ENCODE data around the gene ACOT11. TPM values are rescaled to one million over a fixed set of nuclear protein-coding genes. Genes with fewer than 3 reads are reported as not detected.

ACOT11 gene
- total RNA-seq, 3 donors from 2014 or later, result 0.25 to 0.35 (median 0.34) TPM

DNA sequence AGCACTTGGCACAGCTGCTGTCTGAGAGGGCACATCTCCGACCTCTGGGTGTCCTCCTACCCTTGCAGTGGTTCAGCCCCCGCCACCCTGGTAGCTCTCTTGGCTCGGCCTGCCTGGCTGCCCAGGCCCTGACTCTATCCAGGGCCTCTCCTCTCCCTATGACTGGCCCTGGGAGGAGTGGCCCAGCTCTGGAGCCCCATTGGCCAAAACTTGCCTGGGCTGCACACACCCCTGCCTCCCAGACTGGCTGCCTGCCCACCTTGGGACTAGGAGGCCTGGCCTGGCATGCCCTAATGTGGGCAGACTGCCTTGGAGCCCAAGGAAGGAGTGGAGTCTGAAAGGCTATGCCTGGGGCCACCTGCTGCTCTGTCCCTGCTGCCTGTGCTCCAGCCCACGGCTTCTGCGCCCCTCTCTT is 33.6 kb downstream of the ACOT11 start:
- ATAC-seq (no peak), DNase-seq (no peak)
- Mint-ChIP-seq H3K4me1 (ENCODE audit: low read depth) (no peaks in the 10 kb centered on the region), H3K36me3 (ENCODE audit: insufficient read depth) (no peaks in the 10 kb centered on the region), H3K27me3 (ENCODE audit: low read depth) (no peaks in the 10 kb centered on the region), H3K4me3 (no peak overlapping the region), H3K9me3 (no peaks in the 10 kb centered on the region)

DNA sequence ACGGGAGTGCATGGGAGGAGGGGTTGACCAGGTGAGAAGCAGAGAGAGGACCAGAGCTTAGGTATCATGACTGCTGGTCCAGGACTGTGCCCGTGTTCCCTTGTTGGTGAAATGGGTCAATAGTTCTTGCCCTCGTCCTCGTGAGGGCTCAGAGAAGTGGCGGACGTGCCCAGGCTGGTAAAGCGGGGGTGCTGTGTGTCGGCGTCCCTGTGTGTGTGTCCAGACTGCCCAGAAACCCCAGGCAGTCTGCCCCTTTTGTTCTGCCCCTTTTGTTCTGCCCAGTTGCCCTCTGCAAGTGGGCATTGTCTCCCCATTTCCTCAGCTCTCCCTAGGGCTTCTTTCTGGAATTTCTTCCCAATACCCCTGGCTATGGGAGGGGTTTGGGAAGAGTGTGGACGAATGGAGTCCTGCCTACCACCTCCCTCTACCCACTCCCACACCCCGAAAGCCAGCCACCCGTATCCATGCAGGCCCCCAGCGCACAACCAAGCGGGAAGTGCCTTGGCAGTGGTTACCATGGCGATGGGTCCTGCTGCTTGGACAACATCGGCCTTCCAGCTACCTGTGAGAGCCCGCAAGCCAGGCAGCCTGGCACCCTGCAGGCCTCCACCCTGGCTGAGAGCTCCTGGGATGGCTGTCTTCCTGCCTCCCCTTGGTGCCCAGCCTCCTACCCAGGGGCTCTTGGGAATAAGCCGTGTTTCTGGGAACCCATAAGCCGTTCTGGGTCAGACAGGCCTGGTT is 34.7 kb downstream of the ACOT11 start:
- H3K4me1 Mint-ChIP-seq (ENCODE audit: low read depth), result no peaks in the 10 kb centered on the region
- no peaks in the 10 kb centered on the region for H3K9me3 Mint-ChIP-seq
- no peak overlapping the region for H3K4me3 Mint-ChIP-seq
- DNase-seq (no peak), ATAC-seq (no peak)
- no peaks in the 10 kb centered on the region for H3K36me3 Mint-ChIP-seq (ENCODE audit: insufficient read depth)
- H3K27me3 Mint-ChIP-seq (ENCODE audit: low read depth), result no peaks in the 10 kb centered on the region

DNA sequence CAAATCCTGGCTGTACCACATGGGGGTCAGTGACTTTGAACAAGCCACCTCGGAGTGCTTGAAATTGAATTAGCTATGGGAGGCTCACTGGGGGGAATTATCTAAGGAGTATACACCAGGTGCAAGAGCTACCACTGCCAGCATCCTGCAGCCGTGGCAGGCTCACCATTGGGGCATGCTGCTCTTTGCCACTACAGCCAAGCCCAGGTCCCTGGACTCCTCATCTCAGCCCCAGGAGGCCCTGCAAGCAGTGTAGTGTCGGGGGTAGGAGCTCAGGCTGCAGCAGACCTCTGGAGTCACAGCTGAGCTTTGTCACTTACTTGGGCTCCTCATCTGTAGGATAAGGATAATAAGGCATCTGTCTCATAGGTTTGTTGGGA is 35.3 kb downstream of the ACOT11 start:
- no peak for DNase-seq
- H3K27me3 Mint-ChIP-seq (ENCODE audit: low read depth), result no peaks in the 10 kb centered on the region
- no peaks in the 10 kb centered on the region for H3K9me3 Mint-ChIP-seq
- ATAC-seq, result no peak
- H3K4me3 Mint-ChIP-seq, result no peak overlapping the region
- peaks cover under 1% of the 10 kb centered on the region for H3K4me1 Mint-ChIP-seq (ENCODE audit: low read depth)
- H3K36me3 Mint-ChIP-seq (ENCODE audit: insufficient read depth), result no peaks in the 10 kb centered on the region

DNA sequence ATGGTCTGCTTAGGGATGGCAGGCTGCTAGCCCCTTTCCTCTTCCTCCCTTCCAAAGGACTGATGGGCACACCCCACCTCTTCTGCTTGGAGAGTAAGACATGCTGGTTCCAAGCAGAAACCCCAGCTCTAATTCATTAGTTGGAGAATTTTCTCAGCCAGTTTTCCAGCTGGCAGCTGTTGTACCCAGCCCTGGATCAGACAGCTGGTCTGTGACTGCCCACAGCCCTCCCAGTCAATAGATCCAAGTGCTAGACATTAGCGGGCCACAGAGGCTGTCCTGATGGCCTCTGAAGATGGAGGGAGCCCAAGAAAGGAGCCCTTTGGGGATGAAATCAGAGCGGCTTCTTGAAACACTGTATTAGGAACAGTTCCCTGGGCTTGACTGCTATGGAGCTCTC is 35.8 kb downstream of the ACOT11 start:
- Mint-ChIP-seq H3K9me3 (no peaks in the 10 kb centered on the region), H3K36me3 (ENCODE audit: insufficient read depth) (no peaks in the 10 kb centered on the region), H3K4me3 (no peak overlapping the region), H3K4me1 (ENCODE audit: low read depth) (peaks cover 4% of the 10 kb centered on the region), H3K27me3 (ENCODE audit: low read depth) (no peaks in the 10 kb centered on the region)
- DNase-seq, result no peak
- no peak for ATAC-seq

DNA sequence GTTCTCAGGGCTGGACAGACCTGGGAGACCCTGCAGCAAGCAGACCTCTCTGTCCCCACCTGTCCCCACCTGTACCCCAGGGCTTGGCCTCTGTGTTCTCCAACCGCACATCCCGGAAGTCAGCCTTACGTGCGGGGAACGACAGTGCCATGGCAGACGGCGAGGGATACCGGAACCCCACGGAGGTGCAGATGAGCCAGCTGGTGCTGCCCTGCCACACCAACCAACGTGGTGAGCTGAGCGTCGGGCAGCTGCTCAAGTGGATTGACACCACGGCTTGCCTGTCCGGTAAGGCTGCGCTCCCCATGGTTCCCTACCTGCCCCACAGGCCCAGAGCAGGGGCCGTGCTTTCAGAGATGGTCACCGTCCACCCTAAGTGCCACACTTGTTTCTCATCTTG is 36.5 kb downstream of the ACOT11 start:
- ATAC-seq, result no peak
- no peaks in the 10 kb centered on the region for H3K27me3 Mint-ChIP-seq (ENCODE audit: low read depth)
- no peaks in the 10 kb centered on the region for H3K36me3 Mint-ChIP-seq (ENCODE audit: insufficient read depth)
- H3K4me3 Mint-ChIP-seq, result no peak overlapping the region
- peaks cover 4% of the 10 kb centered on the region for H3K4me1 Mint-ChIP-seq (ENCODE audit: low read depth)
- no peaks in the 10 kb centered on the region for H3K9me3 Mint-ChIP-seq
- no peak for DNase-seq

DNA sequence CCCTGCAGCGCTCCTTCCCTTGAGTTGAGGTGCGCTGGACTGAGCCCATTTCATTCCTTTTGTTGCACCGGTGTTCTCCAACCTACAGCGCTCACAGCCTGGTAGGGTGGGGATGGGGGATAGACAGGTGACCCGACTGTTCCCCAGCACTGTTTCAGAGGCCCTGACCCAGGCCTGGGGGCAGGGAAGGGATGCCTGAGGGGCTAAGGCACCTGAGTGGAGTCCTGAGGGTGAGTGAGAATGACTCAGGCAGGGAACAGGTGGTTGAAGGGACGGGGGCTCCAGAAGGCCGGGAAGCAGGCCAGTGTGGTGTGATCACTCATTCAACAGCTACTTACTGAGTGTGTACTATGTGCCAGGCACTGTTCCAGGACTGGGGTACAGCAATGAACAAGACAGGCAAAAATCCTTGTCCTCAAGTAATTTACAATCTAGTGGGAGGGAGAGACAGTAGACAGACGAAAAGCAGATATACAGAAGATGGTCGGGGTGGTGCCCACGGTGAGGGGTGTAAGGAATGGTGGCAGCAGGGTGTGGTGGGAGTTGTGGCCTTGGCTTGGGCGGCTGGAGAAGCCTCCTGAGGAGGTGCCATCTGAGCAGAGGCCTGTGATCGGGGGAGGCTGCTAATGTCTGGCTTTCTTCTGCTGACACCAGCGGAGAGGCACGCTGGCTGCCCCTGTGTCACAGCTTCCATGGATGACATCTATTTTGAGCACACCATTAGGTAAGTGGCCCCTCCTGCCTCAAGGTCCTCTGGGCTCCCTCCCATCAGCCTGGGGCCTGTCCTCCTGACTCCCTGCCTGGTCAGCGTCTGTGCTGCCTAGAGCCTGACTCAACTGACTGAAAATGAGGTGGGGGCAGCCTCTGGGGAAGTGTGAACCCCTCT is 37.4 kb downstream of the ACOT11 start:
- Mint-ChIP-seq H3K4me3 (no peak overlapping the region), H3K27me3 (ENCODE audit: low read depth) (no peaks in the 10 kb centered on the region), H3K4me1 (ENCODE audit: low read depth) (peaks cover 4% of the 10 kb centered on the region), H3K9me3 (no peaks in the 10 kb centered on the region), H3K36me3 (ENCODE audit: insufficient read depth) (no peaks in the 10 kb centered on the region)
- DNase-seq (no peak), ATAC-seq (no peak)

DNA sequence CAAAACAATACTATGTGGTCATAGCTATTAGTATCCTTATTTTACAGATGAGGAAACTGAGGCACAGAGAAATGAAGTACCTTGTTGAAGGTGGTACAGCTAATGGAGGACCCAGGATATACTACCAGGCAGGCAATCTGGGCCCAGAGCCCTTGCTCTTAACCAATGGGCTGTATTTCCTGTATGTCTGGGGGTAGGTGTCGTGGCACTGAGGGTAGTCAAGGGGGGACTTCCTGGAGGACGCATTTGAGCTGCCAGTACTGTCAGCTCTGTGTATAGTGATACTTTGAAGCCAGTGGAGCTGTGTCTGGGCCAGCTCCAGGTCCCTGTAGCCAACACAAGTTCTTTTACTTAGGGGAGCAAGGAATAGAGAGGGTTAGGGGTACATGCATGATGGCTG is 40.3 kb downstream of the ACOT11 start:
- Mint-ChIP-seq H3K9me3 (no peaks in the 10 kb centered on the region), H3K4me3 (no peak overlapping the region), H3K27me3 (ENCODE audit: low read depth) (no peaks in the 10 kb centered on the region), H3K4me1 (ENCODE audit: low read depth) (peaks cover 4% of the 10 kb centered on the region), H3K36me3 (ENCODE audit: insufficient read depth) (no peaks in the 10 kb centered on the region)
- DNase-seq (no peak), ATAC-seq (peak in 1 of 2 donors; percentile 41)

DNA sequence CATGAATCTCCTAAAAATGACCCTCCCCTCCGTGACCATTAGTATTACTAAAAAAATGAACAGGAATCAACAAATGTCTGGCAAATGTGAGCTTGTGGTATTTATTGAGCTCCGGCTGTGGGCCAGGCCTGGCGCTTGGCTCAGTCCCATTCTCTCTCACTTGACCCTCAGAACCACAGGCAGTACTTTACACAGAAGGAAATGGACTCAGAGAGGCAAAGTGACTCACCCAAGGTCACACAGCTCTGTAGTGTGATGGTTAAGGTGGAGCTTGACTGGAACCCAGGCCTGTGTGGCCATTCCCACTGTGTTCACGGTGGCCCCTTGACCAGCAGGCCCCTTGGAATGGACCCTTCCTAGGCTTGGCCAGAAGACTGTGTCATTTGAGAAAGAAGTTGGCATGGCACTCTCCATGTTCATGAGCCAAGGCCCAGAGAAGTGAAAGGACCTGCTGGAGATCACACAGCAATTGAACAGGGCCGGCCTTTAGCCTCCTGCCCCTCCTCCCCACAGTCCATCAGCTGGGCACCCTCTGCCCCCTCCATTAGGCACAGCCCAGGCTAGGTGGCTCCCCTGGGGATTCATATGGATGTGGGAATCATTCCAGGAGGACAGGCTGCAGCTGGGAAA is 43.2 kb downstream of the ACOT11 start:
- Mint-ChIP-seq H3K4me3 (no peak overlapping the region), H3K9me3 (no peaks in the 10 kb centered on the region), H3K36me3 (ENCODE audit: insufficient read depth) (no peaks in the 10 kb centered on the region), H3K27me3 (ENCODE audit: low read depth) (no peaks in the 10 kb centered on the region), H3K4me1 (ENCODE audit: low read depth) (peaks cover 4% of the 10 kb centered on the region)
- no peak for ATAC-seq
- DNase-seq, result no peak

DNA sequence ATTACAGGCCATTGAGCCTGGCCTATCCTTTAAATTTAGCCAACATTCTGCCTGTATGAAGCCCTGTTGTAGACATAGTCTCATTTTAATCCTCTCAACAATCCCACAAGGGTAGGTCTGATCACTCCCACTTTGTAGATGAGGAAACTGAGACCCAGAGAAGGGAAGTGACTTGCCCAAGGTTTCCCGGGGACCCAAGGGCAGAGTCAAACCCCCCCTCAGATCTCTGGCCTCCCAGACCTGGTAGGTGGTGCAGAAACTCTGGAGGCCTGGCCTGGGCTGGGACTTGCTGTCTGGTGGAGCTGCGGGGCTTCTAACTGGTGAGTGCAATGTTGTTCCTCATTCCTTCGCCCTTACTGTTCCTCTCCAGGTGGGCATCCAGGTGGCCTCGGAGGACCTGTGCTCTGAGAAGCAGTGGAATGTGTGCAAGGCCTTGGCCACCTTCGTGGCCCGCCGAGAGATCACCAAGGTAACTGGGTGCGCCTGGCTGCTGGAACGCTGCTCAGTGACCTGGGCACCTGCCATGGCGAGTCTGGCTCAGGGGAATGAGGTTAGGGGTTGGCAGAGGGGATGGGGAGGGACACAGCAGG is 45.6 kb downstream of the ACOT11 start:
- H3K4me3 Mint-ChIP-seq, result no peak overlapping the region
- no peak for DNase-seq
- peaks cover under 1% of the 10 kb centered on the region for H3K4me1 Mint-ChIP-seq (ENCODE audit: low read depth)
- no peaks in the 10 kb centered on the region for H3K9me3 Mint-ChIP-seq
- no peak for ATAC-seq
- H3K27me3 Mint-ChIP-seq (ENCODE audit: low read depth), result no peaks in the 10 kb centered on the region
- no peaks in the 10 kb centered on the region for H3K36me3 Mint-ChIP-seq (ENCODE audit: insufficient read depth)

DNA sequence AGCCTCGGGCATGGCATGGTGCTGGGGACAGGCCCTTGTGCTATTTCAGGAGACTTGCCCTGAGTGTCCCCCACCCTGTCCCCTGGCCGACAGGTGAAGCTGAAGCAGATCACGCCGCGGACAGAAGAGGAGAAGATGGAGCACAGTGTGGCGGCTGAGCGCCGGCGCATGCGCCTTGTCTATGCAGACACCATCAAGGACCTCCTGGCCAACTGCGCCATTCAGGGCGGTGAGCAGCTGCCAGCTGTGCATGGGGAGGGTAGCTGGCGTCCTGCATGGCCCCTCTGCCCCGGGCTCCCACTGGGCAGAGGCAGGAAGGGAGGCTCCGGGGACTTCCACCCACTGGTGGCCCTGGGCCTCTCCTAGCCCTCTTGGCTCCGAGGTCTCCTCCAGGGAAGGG is 46.4 kb downstream of the ACOT11 start:
- no peak for ATAC-seq
- no peaks in the 10 kb centered on the region for H3K9me3 Mint-ChIP-seq
- H3K4me1 Mint-ChIP-seq (ENCODE audit: low read depth), result no peaks in the 10 kb centered on the region
- no peaks in the 10 kb centered on the region for H3K36me3 Mint-ChIP-seq (ENCODE audit: insufficient read depth)
- H3K27me3 Mint-ChIP-seq (ENCODE audit: low read depth), result no peaks in the 10 kb centered on the region
- DNase-seq, result no peak
- no peak overlapping the region for H3K4me3 Mint-ChIP-seq

DNA sequence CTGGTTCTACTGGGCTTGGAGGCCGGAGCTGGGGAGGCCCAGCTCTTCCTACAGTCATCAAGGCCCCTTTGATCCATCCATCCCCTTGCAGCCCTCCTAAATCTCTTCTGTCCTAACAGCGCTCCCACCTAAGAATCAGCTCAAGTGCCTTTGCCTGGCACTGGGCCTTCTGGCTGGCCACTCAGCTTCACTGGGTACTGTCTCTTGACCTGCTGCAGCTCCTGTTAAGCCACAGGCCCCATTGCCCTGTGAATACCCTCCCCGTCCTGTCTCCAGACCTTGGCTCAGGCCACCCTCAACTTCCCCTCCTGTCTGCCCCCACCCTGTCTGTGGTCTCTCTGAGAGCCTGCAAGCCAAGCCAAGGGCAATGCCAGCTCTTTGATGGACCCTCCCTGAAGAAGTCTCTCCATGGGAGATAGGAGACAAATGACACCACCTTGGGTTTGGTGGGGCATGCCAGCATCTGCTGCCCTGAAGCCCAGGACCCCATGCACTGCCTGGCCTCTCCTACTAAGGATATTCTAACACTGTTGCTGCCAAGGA is 48.0 kb downstream of the ACOT11 start:
- H3K4me3 Mint-ChIP-seq, result no peak overlapping the region
- H3K4me1 Mint-ChIP-seq (ENCODE audit: low read depth), result no peaks in the 10 kb centered on the region
- DNase-seq (no peak), ATAC-seq (no peak)
- no peaks in the 10 kb centered on the region for H3K9me3 Mint-ChIP-seq
- H3K36me3 Mint-ChIP-seq (ENCODE audit: insufficient read depth), result no peaks in the 10 kb centered on the region
- no peaks in the 10 kb centered on the region for H3K27me3 Mint-ChIP-seq (ENCODE audit: low read depth)

DNA sequence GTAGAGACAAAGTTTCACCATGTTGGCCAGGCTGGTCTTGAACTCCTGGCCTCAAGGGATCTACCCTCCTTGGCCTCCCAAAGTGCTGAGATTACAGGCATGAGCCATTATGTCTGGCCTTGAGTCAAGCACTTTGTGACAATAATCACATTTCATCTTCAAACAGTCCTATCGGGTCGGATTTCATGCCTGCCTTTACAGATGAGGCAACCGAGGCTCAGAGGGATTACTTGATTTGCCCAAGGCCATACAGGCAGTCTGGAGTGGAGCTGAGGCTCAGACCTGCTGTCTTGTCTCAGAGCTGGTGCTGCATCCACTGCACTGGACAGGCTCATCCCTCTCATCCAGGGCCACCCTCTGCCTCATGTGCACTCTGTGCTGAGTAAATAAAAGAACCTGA is 48.7 kb downstream of the ACOT11 start:
- no peak overlapping the region for H3K4me3 Mint-ChIP-seq
- no peaks in the 10 kb centered on the region for H3K27me3 Mint-ChIP-seq (ENCODE audit: low read depth)
- ATAC-seq (no peak), DNase-seq (no peak)
- no peaks in the 10 kb centered on the region for H3K36me3 Mint-ChIP-seq (ENCODE audit: insufficient read depth)
- no peaks in the 10 kb centered on the region for H3K9me3 Mint-ChIP-seq
- no peaks in the 10 kb centered on the region for H3K4me1 Mint-ChIP-seq (ENCODE audit: low read depth)

DNA sequence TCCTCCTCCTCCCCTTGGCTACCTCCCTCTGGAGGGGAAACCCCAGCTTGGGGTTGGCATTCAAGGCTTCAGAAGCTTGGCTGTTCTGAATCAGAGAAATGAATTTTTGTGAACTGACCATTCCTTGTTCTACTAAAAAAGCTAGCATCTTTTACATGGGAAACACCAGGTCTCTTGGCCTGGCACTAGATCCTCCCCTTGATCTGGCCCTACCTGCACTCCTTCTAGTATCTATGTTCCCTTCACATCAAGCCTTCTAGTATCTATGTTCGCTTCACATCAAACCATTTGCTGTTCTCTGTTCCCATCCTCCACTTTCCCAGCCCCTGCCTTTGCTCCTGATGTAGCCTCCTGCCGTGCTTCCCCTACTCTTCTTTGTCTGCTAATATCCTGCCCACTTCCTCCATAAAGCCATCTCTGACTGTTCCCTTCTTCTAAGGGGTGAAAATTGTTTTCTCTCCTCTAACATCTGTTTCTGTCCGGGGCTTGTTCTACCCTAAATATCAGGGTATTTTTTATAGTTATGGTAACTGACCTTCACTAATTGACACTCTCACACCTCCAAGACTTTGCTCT is 49.5 kb downstream of the ACOT11 start:
- no peaks in the 10 kb centered on the region for H3K27me3 Mint-ChIP-seq (ENCODE audit: low read depth)
- no peaks in the 10 kb centered on the region for H3K4me1 Mint-ChIP-seq (ENCODE audit: low read depth)
- DNase-seq (no peak), ATAC-seq (no peak)
- no peaks in the 10 kb centered on the region for H3K9me3 Mint-ChIP-seq
- H3K4me3 Mint-ChIP-seq, result no peak overlapping the region
- H3K36me3 Mint-ChIP-seq (ENCODE audit: insufficient read depth), result no peaks in the 10 kb centered on the region
